Neutrophil (primary cell): ENCODE measurements around the gene TMEM131.
"Not testable (repeated sequence)": the region's sequence is repeated elsewhere in the genome, so short reads cannot be mapped to it uniquely, and the experiment has no call there.

Source experiments
- H3K27ac ChIP-seq: fragments of 200-600 bp; sonication (generic); 2 replicates; pipeline ENCODE4 v1.5.1; 2016; ENCODE audit warnings: mild to moderate bottlenecking, moderate library complexity
- H3K27me3 ChIP-seq: fragments of 200-600 bp; sonication (generic); 2 replicates; pipeline ENCODE4 v1.6.0; 2016; ENCODE audit warnings: mild to moderate bottlenecking
- H3K36me3 ChIP-seq: fragments of 200-600 bp; sonication (generic); 2 replicates; pipeline ENCODE4 v1.5.1; 2017
- H3K4me1 ChIP-seq, 2 experiments: fragments of 200-600 bp in 1 of 2; sonication (generic) in 1 of 2; 1 replicate in 1 of 2; 2 replicates in 1 of 2; pipeline versions ENCODE4 v1.5.1 to v1.6.1; 2013 to 2016; ENCODE audit warnings: low read depth in 1 of 2, low read length in 1 of 2, mild to moderate bottlenecking in 1 of 2, moderate library complexity in 1 of 2; ENCODE audit not compliant: control insufficient read depth in 1 of 2, insufficient read depth in 1 of 2
- H3K4me3 ChIP-seq, 2 experiments: fragments of 200-600 bp in 1 of 2; sonication (generic) in 1 of 2; 1 replicate in 1 of 2; 2 replicates in 1 of 2; pipeline ENCODE4 v1.5.1; 2013 to 2016; ENCODE audit warnings: low read depth in 1 of 2, low read length in 1 of 2, mild to moderate bottlenecking in 1 of 2, moderate library complexity in 1 of 2
- H3K9me3 ChIP-seq: fragments of 200-600 bp; sonication (generic); 2 replicates; pipeline ENCODE4 v1.5.1; 2016
- TF ChIP-seq, protein P1 (sequence below): fragments of 200-600 bp; sonication (generic); IDR thresholded peaks from 2 replicates; pipeline ENCODE4 v1.5.1; 2016; ENCODE audit warnings: antibody characterized with exemption

TMEM131 gene

DNA sequence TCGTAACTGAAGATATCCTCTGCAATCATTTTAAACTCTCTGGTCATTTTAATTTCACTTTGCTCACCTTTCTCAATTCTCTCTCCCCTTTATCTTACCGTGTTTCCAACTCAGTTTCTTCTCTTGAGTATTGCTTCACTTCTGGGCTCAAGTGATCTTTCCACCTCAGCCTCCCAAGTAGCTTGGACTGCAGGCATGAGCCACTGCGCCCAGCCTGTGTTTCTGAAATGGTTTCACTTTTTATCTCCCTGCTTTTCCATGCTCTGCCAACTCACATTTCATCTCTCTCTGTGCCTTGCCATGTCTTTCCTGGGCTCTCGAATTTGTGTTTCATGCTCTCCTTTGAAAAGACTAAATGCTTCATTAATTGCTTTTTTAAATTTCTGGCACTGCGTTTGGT is 30.5 kb upstream of the TMEM131 start:
- Histone ChIP-seq H3K4me3 (no peak overlapping the region), H3K27ac (no peak overlapping the region), H3K9me3 (no peaks in the 10 kb centered on the region), H3K36me3 (no peaks in the 10 kb centered on the region), H3K4me1 (no peaks in the 10 kb centered on the region), H3K27me3 (no peaks in the 10 kb centered on the region)
- TF ChIP-seq, protein P1, sequence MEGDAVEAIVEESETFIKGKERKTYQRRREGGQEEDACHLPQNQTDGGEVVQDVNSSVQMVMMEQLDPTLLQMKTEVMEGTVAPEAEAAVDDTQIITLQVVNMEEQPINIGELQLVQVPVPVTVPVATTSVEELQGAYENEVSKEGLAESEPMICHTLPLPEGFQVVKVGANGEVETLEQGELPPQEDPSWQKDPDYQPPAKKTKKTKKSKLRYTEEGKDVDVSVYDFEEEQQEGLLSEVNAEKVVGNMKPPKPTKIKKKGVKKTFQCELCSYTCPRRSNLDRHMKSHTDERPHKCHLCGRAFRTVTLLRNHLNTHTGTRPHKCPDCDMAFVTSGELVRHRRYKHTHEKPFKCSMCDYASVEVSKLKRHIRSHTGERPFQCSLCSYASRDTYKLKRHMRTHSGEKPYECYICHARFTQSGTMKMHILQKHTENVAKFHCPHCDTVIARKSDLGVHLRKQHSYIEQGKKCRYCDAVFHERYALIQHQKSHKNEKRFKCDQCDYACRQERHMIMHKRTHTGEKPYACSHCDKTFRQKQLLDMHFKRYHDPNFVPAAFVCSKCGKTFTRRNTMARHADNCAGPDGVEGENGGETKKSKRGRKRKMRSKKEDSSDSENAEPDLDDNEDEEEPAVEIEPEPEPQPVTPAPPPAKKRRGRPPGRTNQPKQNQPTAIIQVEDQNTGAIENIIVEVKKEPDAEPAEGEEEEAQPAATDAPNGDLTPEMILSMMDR: no peak

DNA sequence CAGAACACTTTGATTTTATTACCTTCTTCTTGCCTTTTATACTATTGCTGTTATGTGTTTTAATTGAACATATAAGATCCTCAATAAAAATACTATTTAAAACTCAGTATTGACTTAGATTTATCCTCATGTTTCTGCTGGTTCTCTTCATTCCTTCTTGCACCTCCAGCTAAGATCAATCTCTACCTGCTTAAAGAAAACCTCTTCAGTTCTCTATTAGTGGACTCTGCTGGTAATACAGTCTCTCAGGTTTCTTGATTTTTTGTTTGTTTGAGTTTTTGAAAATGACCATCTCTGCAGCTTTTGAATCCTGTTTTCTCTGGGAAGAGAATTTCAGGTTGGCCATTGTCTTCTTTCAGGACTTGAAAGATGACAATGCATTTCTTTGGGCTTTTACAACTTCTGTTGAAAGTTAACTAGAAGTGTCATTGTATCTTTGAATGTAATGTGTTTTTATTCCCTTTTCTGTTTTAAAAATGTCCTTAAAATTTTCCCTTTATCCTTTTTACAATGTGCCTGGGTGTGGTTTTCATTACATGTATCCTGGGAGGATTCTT is 29.8 kb upstream of the TMEM131 start:
- no peaks in the 10 kb centered on the region for H3K9me3 ChIP-seq
- TF ChIP-seq, protein P1: no peak
- H3K4me3 ChIP-seq: no peak overlapping the region
- no peaks in the 10 kb centered on the region for H3K4me1 ChIP-seq
- no peaks in the 10 kb centered on the region for H3K36me3 ChIP-seq
- H3K27ac ChIP-seq: no peak overlapping the region
- no peaks in the 10 kb centered on the region for H3K27me3 ChIP-seq

DNA sequence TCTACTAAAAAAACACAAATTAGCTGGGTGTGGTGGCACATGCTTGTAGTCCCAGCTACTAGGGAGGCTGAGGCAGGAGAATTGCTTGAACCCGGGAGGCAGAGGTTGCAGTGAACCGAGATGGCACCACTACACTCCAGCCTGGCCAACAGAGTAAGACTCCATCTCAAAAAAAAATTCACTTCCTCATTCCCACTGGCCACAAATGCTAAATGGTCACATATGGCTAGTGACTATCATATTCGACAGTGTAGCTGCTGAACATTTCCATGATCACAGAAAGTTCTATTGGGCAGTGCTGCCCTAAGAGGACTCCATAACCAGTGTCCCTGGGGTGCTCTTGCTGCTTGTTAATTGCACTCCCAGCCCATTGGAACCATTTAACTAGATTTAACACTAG is 26.3 kb upstream of the TMEM131 start:
- not testable (repeated sequence) for H3K36me3 ChIP-seq, H3K4me3 ChIP-seq, H3K27ac ChIP-seq, H3K27me3 ChIP-seq, H3K4me1 ChIP-seq, H3K9me3 ChIP-seq

DNA sequence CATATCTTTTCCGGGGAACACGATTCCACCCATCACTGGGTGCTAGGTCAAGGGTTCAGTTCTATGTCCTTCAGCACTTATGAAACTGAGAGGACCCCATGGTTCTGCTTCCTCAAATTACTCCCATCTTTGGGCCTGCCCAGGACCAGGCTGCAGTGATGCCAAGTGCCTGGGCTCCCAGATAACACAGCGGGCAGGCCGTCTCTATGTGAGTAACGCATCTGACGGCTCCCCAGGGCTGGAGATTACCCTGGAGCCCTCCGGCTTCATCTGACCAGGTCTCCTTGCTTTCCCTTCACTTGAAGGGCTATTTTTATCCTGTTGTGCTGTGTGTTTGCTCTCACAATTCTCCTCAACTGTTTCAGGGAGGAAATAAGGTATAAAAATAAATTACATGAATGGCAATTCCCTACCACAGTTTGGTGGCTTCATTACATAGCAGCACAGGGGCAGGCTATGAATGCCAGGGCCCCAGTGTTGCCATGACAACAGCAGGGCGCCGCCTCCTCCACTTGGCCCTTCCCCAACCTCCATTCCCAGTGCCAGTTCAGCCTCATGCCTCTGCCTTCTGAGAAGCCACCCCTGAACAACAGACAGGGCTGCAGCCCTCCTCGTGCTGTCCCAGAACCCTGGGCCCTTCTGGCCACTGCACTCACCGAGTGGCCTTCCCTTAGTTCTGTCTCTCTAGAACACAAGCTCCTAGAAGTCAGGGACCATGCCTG is 25.4 kb upstream of the TMEM131 start:
- H3K36me3 ChIP-seq: no peaks in the 10 kb centered on the region
- no peak overlapping the region for H3K27ac ChIP-seq
- TF ChIP-seq, protein P1: no peak
- no peaks in the 10 kb centered on the region for H3K9me3 ChIP-seq
- H3K27me3 ChIP-seq: no peaks in the 10 kb centered on the region
- H3K4me1 ChIP-seq: no peaks in the 10 kb centered on the region
- no peak overlapping the region for H3K4me3 ChIP-seq

DNA sequence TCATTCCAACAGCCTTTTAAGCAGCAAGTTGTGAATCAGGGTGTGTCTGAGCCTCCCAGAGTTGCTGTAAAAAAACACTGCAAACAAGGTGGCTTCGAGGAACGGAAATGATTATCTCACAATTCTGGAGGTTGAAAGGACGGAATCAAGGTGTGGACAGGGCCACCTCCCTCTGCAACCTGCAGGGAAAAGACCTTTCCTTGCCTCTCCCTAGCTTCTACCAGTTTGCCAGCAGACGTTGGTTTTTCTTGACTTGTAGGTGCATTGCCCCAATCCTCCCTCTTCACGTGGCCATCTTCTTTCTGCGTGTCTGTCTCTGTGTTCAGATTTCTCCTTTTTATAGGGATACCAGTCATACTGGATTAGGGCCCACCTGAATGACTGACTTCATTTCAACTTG is 24.8 kb upstream of the TMEM131 start:
- Histone ChIP-seq H3K27ac (no peak overlapping the region), H3K27me3 (no peaks in the 10 kb centered on the region), H3K4me3 (no peak overlapping the region), H3K36me3 (no peaks in the 10 kb centered on the region), H3K9me3 (no peaks in the 10 kb centered on the region), H3K4me1 (no peaks in the 10 kb centered on the region)
- TF ChIP-seq, protein P1: no peak

DNA sequence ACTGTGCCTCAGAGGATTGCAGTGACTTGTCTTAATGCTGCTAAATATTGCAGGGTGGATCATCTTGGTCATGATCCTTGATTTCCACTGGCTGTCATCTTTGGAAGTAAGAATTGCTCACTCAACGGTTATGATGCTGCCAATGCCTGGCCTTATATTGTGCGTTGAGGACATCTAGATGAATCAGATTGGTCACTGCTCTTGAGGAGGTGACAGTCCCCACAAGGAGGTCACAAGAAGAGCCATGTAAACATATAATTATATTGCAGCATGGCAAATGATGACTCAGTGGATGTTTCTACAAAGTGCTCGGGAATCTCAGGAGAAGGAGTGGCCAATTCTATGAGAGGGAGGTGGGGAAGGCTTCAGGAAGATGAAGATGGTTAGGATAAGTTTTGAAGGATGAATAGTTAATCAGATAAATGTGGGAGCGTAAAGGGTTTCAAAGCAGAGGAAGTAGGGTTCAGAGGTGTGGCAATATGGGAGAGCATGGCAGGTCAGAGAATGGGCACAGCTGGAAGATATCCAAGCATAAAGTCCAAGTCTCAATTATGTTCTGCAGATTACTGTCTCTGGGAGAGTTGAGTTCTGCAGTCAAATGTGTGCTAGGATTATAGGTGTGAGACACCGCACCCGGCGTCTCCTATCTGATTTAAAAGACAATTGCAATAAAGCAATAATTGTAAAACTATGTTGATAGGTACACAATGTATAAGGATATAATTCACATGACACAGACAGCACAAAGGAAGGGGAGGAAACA is 21.3 kb upstream of the TMEM131 start:
- Histone ChIP-seq H3K4me1 (no peaks in the 10 kb centered on the region), H3K27ac (no peak overlapping the region), H3K27me3 (no peaks in the 10 kb centered on the region), H3K9me3 (no peaks in the 10 kb centered on the region), H3K36me3 (no peaks in the 10 kb centered on the region), H3K4me3 (no peak overlapping the region)
- TF ChIP-seq, protein P1: no peak
